HCT116 (cell line): ENCODE data around the gene TLR8.
A peak's percentile ranks its signal among the peaks of the same experiment; 100 is the strongest.

Source experiments
- EZH2 ChIP-seq: fragments of 200-600 bp; sonication (generic); IDR thresholded peaks from 2 replicates; pipeline ENCODE4 v1.6.1; 2017; ENCODE audit warnings: antibody characterized with exemption, mixed run types
- TF ChIP-seq, protein P1 (sequence below), 3 experiments: fragments of 200-600 bp in 1 of 3; sonication (generic) in 1 of 3; IDR thresholded peaks in 2 of 3; conservative IDR thresholded peaks in 1 of 3; 2 replicates each; pipeline ENCODE4 v1.5.1; 2012 to 2017; ENCODE audit warnings: low read depth in 2 of 3, low read length in 2 of 3, antibody characterized with exemption in 1 of 3, borderline replicate concordance in 1 of 3, control low read depth in 1 of 3, mild to moderate bottlenecking in 1 of 3, mixed read lengths in 1 of 3, mixed run types in 1 of 3, moderate library complexity in 1 of 3; ENCODE audit not compliant: insufficient read depth in 1 of 3

DNA sequence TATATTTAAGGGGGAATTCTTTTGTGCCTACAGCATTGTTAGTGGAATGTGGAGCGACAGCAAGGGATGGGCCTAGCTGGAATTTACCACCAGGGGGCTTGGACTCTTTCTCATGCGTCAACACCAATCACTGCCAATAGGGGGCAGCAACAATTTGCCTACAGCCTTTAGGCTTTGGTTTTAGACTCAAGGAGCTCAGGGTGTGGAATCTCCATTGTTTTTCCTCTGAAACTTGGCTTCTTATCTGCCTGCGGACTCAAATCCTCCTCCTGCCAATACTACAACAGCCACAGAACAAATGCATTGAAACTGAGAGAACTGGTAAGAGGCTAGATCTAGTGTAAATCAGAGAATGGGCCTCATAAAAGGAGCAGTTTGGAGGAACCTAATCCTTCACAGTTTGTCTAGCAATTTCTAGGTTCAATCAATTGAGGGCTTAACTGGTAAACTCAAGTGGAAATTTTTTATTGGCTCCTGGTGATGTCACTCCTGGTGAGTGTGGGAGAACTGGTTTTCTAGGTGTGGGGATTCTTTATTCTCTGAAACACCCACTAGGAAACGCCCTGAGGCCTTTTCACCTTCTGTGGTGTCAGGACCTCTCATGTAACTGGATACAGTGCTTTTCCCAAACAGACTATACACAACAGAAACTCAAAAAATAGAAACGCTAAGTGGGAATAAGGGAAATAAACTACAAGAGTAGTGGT lies 40.6 kb downstream of the TLR8 start:
- TF ChIP-seq EZH2, result no peak
- TF ChIP-seq, protein P1, sequence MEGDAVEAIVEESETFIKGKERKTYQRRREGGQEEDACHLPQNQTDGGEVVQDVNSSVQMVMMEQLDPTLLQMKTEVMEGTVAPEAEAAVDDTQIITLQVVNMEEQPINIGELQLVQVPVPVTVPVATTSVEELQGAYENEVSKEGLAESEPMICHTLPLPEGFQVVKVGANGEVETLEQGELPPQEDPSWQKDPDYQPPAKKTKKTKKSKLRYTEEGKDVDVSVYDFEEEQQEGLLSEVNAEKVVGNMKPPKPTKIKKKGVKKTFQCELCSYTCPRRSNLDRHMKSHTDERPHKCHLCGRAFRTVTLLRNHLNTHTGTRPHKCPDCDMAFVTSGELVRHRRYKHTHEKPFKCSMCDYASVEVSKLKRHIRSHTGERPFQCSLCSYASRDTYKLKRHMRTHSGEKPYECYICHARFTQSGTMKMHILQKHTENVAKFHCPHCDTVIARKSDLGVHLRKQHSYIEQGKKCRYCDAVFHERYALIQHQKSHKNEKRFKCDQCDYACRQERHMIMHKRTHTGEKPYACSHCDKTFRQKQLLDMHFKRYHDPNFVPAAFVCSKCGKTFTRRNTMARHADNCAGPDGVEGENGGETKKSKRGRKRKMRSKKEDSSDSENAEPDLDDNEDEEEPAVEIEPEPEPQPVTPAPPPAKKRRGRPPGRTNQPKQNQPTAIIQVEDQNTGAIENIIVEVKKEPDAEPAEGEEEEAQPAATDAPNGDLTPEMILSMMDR (IDR thresholded peaks at IDR 0.05 in 2 of 3, conservative IDR thresholded peaks at IDR 0.05 in 1 of 3; ENCODE audit: borderline replicate concordance in 1 of 3, insufficient read depth in 1 of 3, low read depth in 2 of 3, low read length in 2 of 3), result peak; percentile 90 to 99 (median 94)
